Smooth muscle cell (in vitro differentiated cells): ENCODE data around the gene TBCB. TPM values are rescaled to one million over a fixed set of nuclear protein-coding genes. Genes with fewer than 3 reads are reported as not detected.

ENCODE experiments used
- DNase-seq: peaks from one replicate; lab custom pipeline; 2025; ENCODE audit not compliant: unreplicated experiment; lab: John Stamatoyannopoulos, UW
- H2AFZ ChIP-seq: fragments of 200-600 bp; sonication (generic); 2 replicates; pipeline ENCODE4 v1.6.0; 2016; ENCODE audit warnings: antibody characterized with exemption, low read depth, mild to moderate bottlenecking
- H3F3A ChIP-seq: fragments of 200-600 bp; sonication (generic); 2 replicates; pipeline ENCODE4 v1.6.0; 2017; ENCODE audit warnings: antibody characterized with exemption, low read depth
- H3K27ac ChIP-seq: fragments of 200-600 bp; sonication (generic); 2 replicates; pipeline ENCODE4 v1.5.1; 2016; ENCODE audit warnings: low read depth, mild to moderate bottlenecking
- H3K27me3 ChIP-seq: fragments of 200-600 bp; sonication (generic); 2 replicates; pipeline ENCODE4 v1.6.1; 2016; ENCODE audit warnings: low read depth, mild to moderate bottlenecking
- H3K36me3 ChIP-seq: fragments of 200-600 bp; sonication (generic); 2 replicates; pipeline ENCODE4 v1.5.1; 2016; ENCODE audit warnings: low read depth
- H3K4me1 ChIP-seq: fragments of 200-600 bp; sonication (generic); 2 replicates; pipeline ENCODE4 v1.5.1; 2016; ENCODE audit warnings: low read depth
- H3K4me2 ChIP-seq: fragments of 200-600 bp; sonication (generic); 2 replicates; pipeline ENCODE4 v1.6.0; 2016; ENCODE audit warnings: mild to moderate bottlenecking
- H3K4me3 ChIP-seq: fragments of 200-600 bp; sonication (generic); 2 replicates; pipeline ENCODE4 v1.5.1; 2016; ENCODE audit warnings: mild to moderate bottlenecking
- H3K79me2 ChIP-seq: fragments of 200-600 bp; sonication (generic); 2 replicates; pipeline ENCODE4 v1.6.0; 2016; ENCODE audit warnings: low read depth, mild to moderate bottlenecking
- H3K9ac ChIP-seq: fragments of 200-600 bp; sonication (generic); 2 replicates; pipeline ENCODE4 v1.6.0; 2016; ENCODE audit warnings: low read depth
- H3K9me3 ChIP-seq: fragments of 200-600 bp; sonication (generic); replicated peaks from 2 replicates; pipeline ENCODE4 v1.5.1; 2016; ENCODE audit warnings: low read depth
- H4K20me1 ChIP-seq: fragments of 200-600 bp; sonication (generic); 2 replicates; pipeline ENCODE4 v1.6.0; 2016; ENCODE audit warnings: low read depth
- CTCF ChIP-seq: fragments of 200-600 bp; sonication (generic); IDR thresholded peaks from 2 replicates; pipeline ENCODE4 v1.5.1; 2017; ENCODE audit warnings: borderline replicate concordance, mild to moderate bottlenecking, antibody characterized with exemption; ENCODE audit not compliant: insufficient read depth, poor library complexity, severe bottlenecking
- WGBS: methylation state at CpG from one replicate; pipeline ENCODE4 v1.1.7; 2016; ENCODE audit warnings: low lambda C conversion rate; 5-methylcytosine and 5-hydroxymethylcytosine counted together
- polyA plus RNA-seq: library from polyadenylated mRNA; unstranded; fragments of >200 nt; fragmentation: Nextera tagmentation; extraction: Ambion mirVana; gene quantifications from 2 replicates; pipeline ENCODE4 v1.2.1, GENCODE V29; 2016
- total RNA-seq: library from RNA; depleted of rRNA; stranded (reverse); fragments of >200 nt; gene quantifications from 2 replicates; pipeline ENCODE4 v1.2.3, GENCODE V29; 2014

Gene TBCB
- total and polyA plus RNA-seq, 2 experiments from 2014 or later = 146 to 234 TPM

GRCh38 chr19:36114721-36115452, 381 bp upstream of the TBCB start, which contains the start of gene POLR2I:
Gene POLR2I (minus strand): TSS chr19:36114875. CDS start chr19:36114856, 19 bp downstream.
- Histone ChIP-seq H4K20me1 (peaks cover 4% of the 10 kb centered on the region), H3K27me3 (no peaks in the 10 kb centered on the region), H3K9ac (peak within 1 kb of the TSS; percentile 70), H3F3A (no peaks in the 10 kb centered on the region), H3K79me2 (peaks cover 18% of the 10 kb centered on the region), H3K4me3 (peak within 1 kb of the TSS; percentile 70), H3K4me2 (peak within 1 kb of the TSS; percentile 97), H3K27ac (peak within 1 kb of the TSS; percentile 13), H2AFZ (peak within 1 kb of the TSS; percentile 46), H3K4me1 (peaks cover 6% of the 10 kb centered on the region), H3K36me3 (no peaks in the 10 kb centered on the region), H3K9me3 (no peaks in the 10 kb centered on the region)
- TF ChIP-seq CTCF = no peak
- under 1% methylated on average over 56 of the region's 60 CpGs for WGBS
- DNase-seq = peak; percentile 93

GRCh38 chr19:36116344-36116637, 1.0 kb downstream of the TBCB start:
- Histone ChIP-seq H3K79me2 (peaks cover 18% of the 10 kb centered on the region), H3K9me3 (no peaks in the 10 kb centered on the region), H3K4me1 (peaks cover 6% of the 10 kb centered on the region), H3K27ac (no peak overlapping the region), H4K20me1 (peaks cover 8% of the 10 kb centered on the region), H3K4me2 (peak overlapping the region; percentile 88), H2AFZ (no peak overlapping the region), H3K9ac (no peak overlapping the region), H3F3A (no peaks in the 10 kb centered on the region), H3K4me3 (peak overlapping the region; percentile 70), H3K36me3 (no peaks in the 10 kb centered on the region), H3K27me3 (no peaks in the 10 kb centered on the region)
- no peak for DNase-seq
- TF ChIP-seq CTCF = no peak
- WGBS = 94% methylated on average over 1 of the region's 1 CpG

GRCh38 chr19:36120092-36120983, 5.1 kb downstream of the TBCB start:
- Histone ChIP-seq H3K79me2 (peaks cover 18% of the 10 kb centered on the region), H3K36me3 (no peaks in the 10 kb centered on the region), H3K4me2 (no peak overlapping the region), H4K20me1 (peaks cover 8% of the 10 kb centered on the region), H2AFZ (no peak overlapping the region), H3F3A (no peaks in the 10 kb centered on the region), H3K9ac (no peak overlapping the region), H3K4me3 (no peak overlapping the region), H3K27ac (no peak overlapping the region), H3K27me3 (no peaks in the 10 kb centered on the region), H3K9me3 (no peaks in the 10 kb centered on the region), H3K4me1 (peaks cover 6% of the 10 kb centered on the region)
- WGBS = 90% methylated on average over 23 of the region's 26 CpGs
- DNase-seq = no peak
- no peak for TF ChIP-seq CTCF
